Eye (tissue), 1 donor: ENCODE data around the gene ADAMTS15.

ENCODE experiments used
- DNase-seq: peaks from one replicate; pipeline ENCODE4 v3.0.0-alpha.2; 2015

Gene ADAMTS15

DNA sequence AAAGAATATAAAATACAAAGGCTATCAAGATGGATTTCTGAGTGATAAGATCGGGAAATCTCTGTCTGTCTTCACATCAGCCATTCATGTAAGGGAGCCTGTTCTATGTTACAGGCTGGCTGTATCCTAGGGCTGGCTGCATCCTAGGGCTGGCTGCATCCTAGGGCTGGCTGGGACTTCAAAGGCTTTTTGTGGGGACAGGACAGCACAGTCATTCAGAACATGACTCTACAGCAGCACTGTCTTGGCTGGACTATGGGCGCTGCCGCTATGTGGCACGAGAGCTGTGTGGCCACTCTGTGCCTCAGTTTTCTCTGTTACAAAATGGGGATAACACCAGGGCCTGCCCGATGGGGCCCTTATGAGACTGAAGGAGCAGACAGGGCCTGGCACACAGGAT is 30.2 kb upstream of the ADAMTS15 start:
- no peak for DNase-seq

DNA sequence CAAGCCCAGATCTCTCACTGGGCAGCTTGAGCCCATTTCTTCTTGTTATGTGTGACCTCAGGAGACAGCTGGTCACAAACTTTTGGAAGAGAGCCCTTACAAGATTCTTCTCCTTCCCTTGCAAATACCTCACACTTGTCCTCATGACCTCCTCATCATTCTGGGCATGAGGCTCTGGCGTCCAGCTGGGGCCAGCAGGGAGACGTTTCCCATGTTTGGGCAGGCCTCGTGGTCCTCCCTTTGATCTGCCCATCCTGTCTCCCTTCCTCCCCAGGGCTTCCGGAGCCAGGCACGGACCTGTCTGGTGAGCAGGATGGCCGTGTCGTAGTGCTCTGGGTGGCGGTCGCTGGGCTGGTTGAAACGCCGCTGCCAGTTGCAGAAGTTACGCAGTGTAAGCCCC is 29.7 kb upstream of the ADAMTS15 start:
- DNase-seq: no peak

- DNase-seq: no peak
Observed at GRCh38 chr11:130420478-130421198, 27.8 kb upstream of the ADAMTS15 start.

GRCh38 chr11:130421199-130421585 is 27.3 kb upstream of the ADAMTS15 start:
- DNase-seq: no peak

DNA sequence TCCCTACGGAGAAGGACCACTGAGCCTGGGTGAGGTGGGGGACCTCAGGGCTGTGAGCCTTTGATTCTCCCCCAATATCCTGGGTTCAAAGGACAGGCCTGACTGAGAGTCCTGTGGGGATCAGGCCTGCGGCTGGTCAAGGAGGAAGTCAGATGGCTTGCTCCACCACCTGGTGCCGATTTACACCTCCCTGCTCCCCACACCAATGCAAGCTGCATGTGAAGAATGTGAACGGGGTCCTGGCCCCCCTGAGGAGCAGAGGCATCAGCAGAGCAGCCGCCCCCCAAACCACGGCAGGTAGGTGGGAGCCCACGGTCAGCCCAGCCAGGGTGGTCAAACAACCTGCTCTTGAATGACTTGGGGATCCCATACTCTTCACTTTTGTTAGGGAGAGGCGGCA is 26.7 kb upstream of the ADAMTS15 start:
- DNase-seq: no peak

- DNase-seq: no peak
Observed at GRCh38 chr11:130422251-130422995, 26.0 kb upstream of the ADAMTS15 start.

GRCh38 chr11:130423541-130424142 is 24.8 kb upstream of the ADAMTS15 start:
- peak; percentile 61 for DNase-seq

- DNase-seq: no peak
Observed at GRCh38 chr11:130424613-130425140, 23.8 kb upstream of the ADAMTS15 start.

DNA sequence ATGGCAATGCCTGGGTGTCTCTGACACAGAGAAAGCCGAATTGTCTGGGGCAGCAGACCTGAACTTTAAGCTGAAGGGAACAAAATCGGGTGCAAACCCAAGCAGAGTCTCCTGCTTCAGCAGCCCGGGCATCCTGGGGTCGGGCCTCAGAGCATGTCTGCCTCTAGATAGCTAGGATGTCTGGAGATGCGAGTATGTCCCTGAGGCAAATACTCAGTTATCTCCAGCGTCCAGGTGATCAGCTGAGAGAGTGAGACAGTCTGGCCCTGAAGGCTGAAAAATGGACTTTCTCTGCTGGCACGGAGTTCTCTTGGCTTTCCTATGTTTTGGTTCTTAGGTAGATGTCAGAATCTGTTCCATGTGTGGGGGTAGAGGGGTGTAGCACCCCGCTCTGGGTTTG is 23.3 kb upstream of the ADAMTS15 start:
- no peak for DNase-seq

DNA sequence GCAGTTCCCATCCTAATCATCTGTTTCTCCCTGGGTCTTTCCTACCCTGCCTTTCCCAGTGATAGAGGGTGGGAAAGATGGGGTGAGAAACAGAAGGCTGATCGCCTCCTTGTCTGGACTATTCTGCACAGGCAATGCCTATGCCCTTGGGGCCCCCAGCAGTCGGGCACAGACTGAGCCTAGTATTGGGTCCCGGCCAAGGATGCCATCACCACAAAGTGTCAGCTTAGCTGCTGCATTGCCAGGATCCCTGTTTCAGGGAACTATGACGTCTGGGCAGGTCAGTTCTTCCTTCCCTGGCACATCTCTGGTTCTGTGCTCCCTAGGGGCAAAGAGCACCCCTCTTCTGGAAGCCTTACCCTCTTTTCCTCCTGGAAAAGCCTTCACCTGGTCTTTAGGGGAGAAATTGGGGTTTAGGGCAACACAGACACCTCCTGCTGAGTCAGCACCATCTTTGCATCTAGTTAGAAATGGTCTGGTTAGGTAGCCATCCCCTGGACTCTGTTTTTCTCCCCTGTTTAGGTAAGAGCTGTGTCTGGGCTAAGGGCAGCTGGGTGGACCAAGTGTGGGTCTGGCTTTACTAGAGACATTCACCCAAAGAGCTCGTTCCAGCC is 22.1 kb upstream of the ADAMTS15 start:
- DNase-seq: no peak

DNA sequence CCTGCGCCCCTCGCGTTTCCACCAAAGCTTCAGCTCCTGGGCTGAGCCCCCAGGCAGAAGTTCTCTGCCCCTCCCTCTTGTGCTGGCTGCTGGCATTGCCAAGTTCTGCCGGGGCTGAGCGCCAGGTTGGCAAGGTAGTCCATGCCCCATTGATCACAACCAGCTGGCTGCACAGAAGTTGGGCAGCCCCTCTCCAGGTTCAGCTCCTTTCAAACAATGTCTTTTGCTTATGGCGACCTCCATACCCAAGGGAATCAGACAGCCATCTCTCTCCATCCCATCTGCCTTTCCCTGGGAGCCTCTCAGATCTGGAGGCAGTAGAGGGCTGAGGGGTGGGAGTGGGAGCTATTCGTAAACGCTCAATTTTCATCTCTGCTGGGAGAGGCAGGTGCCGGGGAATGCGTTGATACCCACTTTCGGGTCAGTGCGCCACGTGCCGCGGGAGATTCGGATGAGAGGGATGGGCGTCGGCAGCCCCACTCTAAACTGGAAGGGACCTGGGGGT is 21.6 kb upstream of the ADAMTS15 start:
- no peak for DNase-seq

DNA sequence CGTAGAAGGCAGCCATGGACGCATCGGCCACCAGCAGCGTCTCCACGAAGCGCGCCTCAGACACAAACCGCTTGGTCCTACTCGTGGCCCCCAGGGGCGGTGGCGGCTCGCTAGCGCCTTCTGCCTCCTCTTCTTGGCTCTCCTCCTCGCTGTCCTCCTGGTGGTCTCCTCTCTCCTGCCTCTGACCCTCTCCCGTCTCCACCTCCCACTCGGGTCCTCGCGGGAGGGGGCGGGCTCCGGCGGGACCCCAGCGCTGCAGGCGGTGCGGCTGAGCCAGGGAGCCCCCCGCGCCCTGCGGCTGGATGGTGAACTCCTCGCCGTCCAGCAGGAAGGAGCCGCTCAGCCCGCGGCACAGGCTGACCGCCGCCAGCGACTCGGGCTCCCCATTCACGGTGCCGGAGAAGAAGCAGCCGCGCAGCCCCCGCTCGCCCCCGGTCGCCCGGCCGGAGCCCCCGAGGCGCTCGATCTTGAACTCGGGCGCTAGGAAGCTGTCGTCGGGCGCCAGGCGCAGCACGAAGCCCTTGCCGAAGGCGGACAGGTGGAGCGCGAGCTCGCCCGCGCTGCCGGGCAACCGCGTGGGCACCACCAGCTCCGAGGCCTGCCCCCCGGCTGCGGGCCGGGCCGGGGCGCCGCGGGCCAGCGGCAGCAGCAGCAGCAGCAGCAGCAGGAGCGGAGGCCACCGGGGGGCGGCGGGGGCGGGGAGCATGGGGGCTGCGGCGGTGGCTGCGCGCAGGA is 20.7 kb upstream of the ADAMTS15 start:
- DNase-seq: peak; percentile 73

DNA sequence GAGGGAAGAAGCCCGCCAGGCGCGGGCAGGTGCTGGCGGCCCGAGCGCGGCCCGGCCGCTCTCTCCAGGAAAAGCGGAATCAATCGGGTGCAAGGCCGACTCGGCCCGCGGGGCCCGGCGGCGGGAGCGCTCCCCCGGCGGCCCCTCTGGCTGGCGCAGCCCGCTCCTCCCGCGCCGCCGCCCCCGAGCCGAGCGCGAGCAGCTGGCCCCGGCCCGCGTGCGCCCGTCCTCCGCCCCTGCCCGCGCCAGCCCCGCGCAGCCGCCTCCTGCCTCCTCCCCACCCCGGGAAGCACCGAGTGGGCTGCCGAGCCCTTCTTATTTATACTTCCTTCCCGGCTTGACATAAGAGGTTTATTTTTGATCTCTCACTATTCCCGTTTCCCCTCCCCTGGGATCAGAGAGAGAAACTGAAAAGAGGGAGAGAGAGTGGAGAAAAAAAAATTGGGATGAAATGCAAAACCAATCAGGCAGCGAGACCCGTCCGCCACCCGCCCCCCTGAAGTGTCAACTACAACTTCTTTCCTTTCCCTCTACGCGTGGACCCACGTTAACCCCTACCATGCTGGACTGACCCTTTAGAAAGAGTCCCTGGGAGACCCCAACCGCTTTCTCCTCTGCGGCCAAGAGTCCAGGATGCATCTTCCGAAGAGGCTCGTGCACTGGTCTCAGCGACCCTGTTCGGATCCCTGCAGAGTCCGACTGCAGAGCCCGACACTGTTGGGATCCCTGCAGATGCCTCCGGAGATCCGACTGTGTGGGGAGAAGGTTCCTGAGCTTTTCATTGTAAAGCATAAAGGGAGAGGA is 19.9 kb upstream of the ADAMTS15 start, which contains the start of gene ADAMTS8:
ADAMTS8 (minus strand) TSS at position 294 of the 804 bp plus-strand sequence. CDS start 323 bp downstream, outside the sequence.
- peak; percentile 58 for DNase-seq

GRCh38 chr11:130429120-130429681 is 19.2 kb upstream of the ADAMTS15 start:
- DNase-seq: no peak

DNA sequence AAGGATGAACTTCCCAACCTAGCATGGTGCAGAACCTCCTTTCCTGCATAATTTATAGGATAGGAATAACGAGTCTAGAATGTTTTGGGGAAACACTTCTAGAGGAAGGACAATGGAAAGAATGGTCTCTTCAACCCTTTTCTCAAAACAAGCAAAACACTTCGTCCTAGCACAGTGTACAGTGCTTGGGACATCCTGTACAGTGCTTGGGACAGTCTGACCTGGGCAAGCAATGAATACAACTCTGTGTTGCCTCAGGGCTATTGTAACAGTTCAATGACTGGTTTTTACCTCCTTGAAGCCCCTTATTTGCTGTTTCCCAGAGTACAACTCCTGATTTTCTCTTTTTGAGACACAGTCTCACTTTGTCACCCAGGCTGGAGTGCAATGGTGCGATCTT is 18.5 kb upstream of the ADAMTS15 start:
- DNase-seq: no peak

DNA sequence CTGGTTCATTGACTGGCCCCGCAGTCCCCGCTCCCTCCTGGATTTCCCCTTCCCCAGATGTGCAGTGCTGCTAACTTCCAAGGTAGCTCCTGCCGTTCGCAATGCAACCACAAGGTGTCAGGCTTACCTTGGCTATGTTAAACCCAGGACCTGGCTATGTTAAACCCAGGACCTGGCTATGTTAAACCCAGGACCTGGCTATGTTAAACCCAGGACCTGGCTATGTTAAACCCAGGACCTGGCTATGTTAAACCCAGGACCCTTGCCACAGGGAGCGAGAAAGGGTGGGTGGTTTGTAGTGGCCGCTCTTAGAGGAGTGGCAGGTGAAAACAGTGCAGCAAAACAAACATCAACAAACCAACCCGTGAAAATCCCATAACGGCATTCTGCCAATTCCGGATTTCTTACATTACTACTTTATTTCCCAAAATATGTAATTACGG is 17.1 kb upstream of the ADAMTS15 start:
- DNase-seq: peak; percentile 92

- DNase-seq: no peak
Observed at GRCh38 chr11:130431801-130432200, 16.6 kb upstream of the ADAMTS15 start.

- no peak for DNase-seq
Observed at GRCh38 chr11:130433357-130433756, 15.1 kb upstream of the ADAMTS15 start.

- peak; percentile 98 for DNase-seq
Observed at GRCh38 chr11:130434521-130435223, 13.8 kb upstream of the ADAMTS15 start.

DNA sequence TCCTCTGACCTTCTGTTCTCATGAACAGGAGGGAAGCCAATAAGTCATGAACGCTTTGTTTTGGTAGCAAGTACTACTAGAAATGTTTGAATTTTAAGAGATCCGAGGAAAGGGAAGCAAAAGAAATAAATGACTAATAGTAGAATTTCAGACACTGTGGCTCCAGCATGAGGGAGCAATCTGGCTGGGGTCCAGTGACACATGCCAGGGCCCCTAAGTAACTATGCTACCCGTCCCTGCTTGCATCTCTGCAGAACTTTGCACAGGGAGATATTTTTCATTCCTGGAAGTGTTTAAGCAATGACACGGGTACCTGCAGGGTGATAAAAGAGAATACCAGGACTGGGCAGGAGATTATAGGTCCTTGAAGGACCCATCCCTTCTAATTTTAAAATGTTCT is 12.8 kb upstream of the ADAMTS15 start:
- DNase-seq: no peak
